GM18517 (cell line): Measurements from ENCODE around the gene QKI.
"Not testable (repeated sequence)": the region's sequence is repeated elsewhere in the genome, so short reads cannot be mapped to it uniquely, and the experiment has no call there.

ENCODE experiments used
- ATAC-seq: cut with Tn5 transposase; IDR thresholded peaks from one replicate; pipeline ENCODE4 v1.9.1; 2021; ENCODE audit warnings: mild to moderate bottlenecking, moderate library complexity; ENCODE audit not compliant: unreplicated experiment

QKI gene

GRCh38 chr6:163413345-163414116 lies 987 bp upstream of the QKI start:
- ATAC-seq = peak; percentile 56

GRCh38 chr6:163414946-163415619 lies 565 bp downstream of the QKI start:
- ATAC-seq = no peak

- ATAC-seq = no peak
Observed at GRCh38 chr6:163415620-163416556, 1.4 kb downstream of the QKI start.

- no peak for ATAC-seq
Observed at GRCh38 chr6:163416557-163417253, 2.2 kb downstream of the QKI start.

- no peak for ATAC-seq
Observed at GRCh38 chr6:163417595-163417994, 3.1 kb downstream of the QKI start.

- ATAC-seq = no peak
Observed at GRCh38 chr6:163418311-163419029, 4.0 kb downstream of the QKI start.

GRCh38 chr6:163419413-163420288 lies 5.1 kb downstream of the QKI start:
- no peak for ATAC-seq

GRCh38 chr6:163420289-163420614 lies 5.7 kb downstream of the QKI start:
- ATAC-seq = no peak

GRCh38 chr6:163422550-163422949 lies 8.0 kb downstream of the QKI start:
- ATAC-seq = no peak

- ATAC-seq = no peak
Observed at GRCh38 chr6:163423696-163424095, 9.2 kb downstream of the QKI start.

- no peak for ATAC-seq
Observed at GRCh38 chr6:163427498-163428254, 13.2 kb downstream of the QKI start.

GRCh38 chr6:163428373-163428772 lies 13.9 kb downstream of the QKI start:
- no peak for ATAC-seq

- ATAC-seq = no peak
Observed at GRCh38 chr6:163429858-163430448, 15.4 kb downstream of the QKI start.

- ATAC-seq = no peak
Observed at GRCh38 chr6:163432300-163432699, 17.8 kb downstream of the QKI start.

- not testable (repeated sequence) for ATAC-seq
Observed at GRCh38 chr6:163433486-163433885, 19.0 kb downstream of the QKI start.

GRCh38 chr6:163435023-163435422 lies 20.5 kb downstream of the QKI start:
- no peak for ATAC-seq

GRCh38 chr6:163436843-163437242 lies 22.3 kb downstream of the QKI start:
- ATAC-seq = no peak

- no peak for ATAC-seq
Observed at GRCh38 chr6:163437466-163437865, 22.9 kb downstream of the QKI start.
